ENCODE data around the gene KASH5. TPM values are rescaled to one million over a fixed set of nuclear protein-coding genes. Genes with fewer than 3 reads are reported as not detected.

The KASH5 gene
- total RNA-seq, 1 experiment from 2014 or later, result not detected

GRCh38 chr19:49423071-49423984 lies 35.3 kb downstream of the KASH5 start, which contains the start of gene PTH2:
PTH2 (minus strand) TSS chr19:49423441; CDS start chr19:49423339, 102 bp downstream.
- Histone ChIP-seq H3K4me2 (ENCODE audit: insufficient read depth, insufficient read length, low read length) (peak within 1 kb of the TSS; percentile 84), H2BK12ac (ENCODE audit: insufficient read length, low read depth, low read length) (no peak within 1 kb of the TSS), H4K91ac (ENCODE audit: insufficient read length, low read depth, low read length) (no peak within 1 kb of the TSS), H3K79me2 (ENCODE audit: insufficient read depth, low read length) (no peaks in the 10 kb centered on the region), H3K4me1 (ENCODE audit: insufficient read depth, low read length) (peaks cover 2% of the 10 kb centered on the region), H3K9ac (ENCODE audit: extremely low read depth, insufficient read length, low read length) (no peak within 1 kb of the TSS), H4K5ac (ENCODE audit: insufficient read length, low read depth, low read length) (no peak within 1 kb of the TSS), H3K23ac (ENCODE audit: insufficient read length, low read depth, low read length) (no peak within 1 kb of the TSS), H2BK5ac (ENCODE audit: insufficient read length, low read length) (no peak within 1 kb of the TSS), H3K9me3 (ENCODE audit: control insufficient read depth, low read depth, low read length) (no peaks in the 10 kb centered on the region), H4K20me1 (ENCODE audit: control insufficient read depth, insufficient read depth, insufficient read length) (no peaks in the 10 kb centered on the region), H2BK15ac (ENCODE audit: low read depth, low read length) (no peak within 1 kb of the TSS), H3K27ac (ENCODE audit: insufficient read length, low read depth, low read length) (no peak within 1 kb of the TSS), H3K56ac (ENCODE audit: insufficient read length, low read depth, low read length) (no peak within 1 kb of the TSS), H3K4ac (ENCODE audit: low read depth, low read length) (no peak within 1 kb of the TSS), H3K14ac (ENCODE audit: insufficient read depth, low read length) (no peak within 1 kb of the TSS), H2AK5ac (ENCODE audit: insufficient read length, low read length) (no peak within 1 kb of the TSS), H3K23me2 (ENCODE audit: insufficient read length, low read depth, low read length, poor library complexity, severe bottlenecking) (peaks cover 18% of the 10 kb centered on the region), H3K27me3 (ENCODE audit: insufficient read depth, low read length) (peaks cover 32% of the 10 kb centered on the region; the same call in 1 of the 2 replicates), H2BK120ac (ENCODE audit: low read depth, low read length, poor library complexity, severe bottlenecking) (no peak within 1 kb of the TSS), H3K79me1 (ENCODE audit: insufficient read depth, low read depth, low read length, poor library complexity, severe bottlenecking) (no peaks in the 10 kb centered on the region), H4K8ac (replicated peaks; ENCODE audit: insufficient read length, low read depth, low read length) (no peak within 1 kb of the TSS), H3K18ac (ENCODE audit: insufficient read length, low read depth, low read length) (peak within 1 kb of the TSS; percentile 27), H3T11ph (ENCODE audit: low read length) (no peak within 1 kb of the TSS), H2BK20ac (ENCODE audit: low read depth, low read length, poor library complexity, severe bottlenecking) (no peak within 1 kb of the TSS), H2AFZ (ENCODE audit: low read length) (no peak within 1 kb of the TSS)
- no peak for TF ChIP-seq CTCF (conservative IDR thresholded peaks at IDR 0.05)
- Mint-ChIP-seq H3K27ac (no peak within 1 kb of the TSS), H3K9me3 (peaks cover 0 to 9% of the 10 kb centered on the region in 2 experiments; a peak in 2 of 5 replicates), H3K36me3 (ENCODE audit: insufficient read depth in 1 of 3, low read depth in 3 of 3) (no peaks in the 10 kb centered on the region; a peak in 2 of 7 replicates), H3K27me3 (ENCODE audit: low read depth) (peaks cover 80% of the 10 kb centered on the region), H3K4me1 (peaks cover 65 to 74% of the 10 kb centered on the region in 2 experiments), H3K4me3 (peak within 1 kb of the TSS; percentile 48 to 75)
- WGBS (ENCODE audit: extremely low coverage, insufficient read length, low lambda C conversion rate), result no CpG with 5 or more reads among the region's 42 CpGs
- DNase-seq, result no peak
